HEK293 (cell line): ENCODE data around the gene SPTBN1.

ENCODE experiments used
- BCL11B ChIP-seq: fragments of 450-650 bp; formaldehyde crosslinking; IDR thresholded peaks from 2 replicates; pipeline ENCODE4 v1.5.1; 2016; ENCODE audit warnings: low read depth, missing biosample characterization, missing genetic modification characterization
- CTCF ChIP-seq: fragments of 450-650 bp; formaldehyde crosslinking; IDR thresholded peaks from 2 replicates; pipeline ENCODE4 v1.5.1; 2016; ENCODE audit warnings: missing biosample characterization, missing genetic modification characterization
- KLF10 ChIP-seq: fragments of 450-650 bp; IDR thresholded peaks from 2 replicates; pipeline ENCODE4 v1.5.1; 2018; ENCODE audit warnings: missing biosample characterization, mild to moderate bottlenecking, missing genetic modification characterization
- ZFP69B ChIP-seq: fragments of 450-650 bp; formaldehyde crosslinking; IDR thresholded peaks from 2 replicates; pipeline ENCODE4 v1.5.1; 2016; ENCODE audit warnings: missing biosample characterization, missing genetic modification characterization
- ZNF121 ChIP-seq: fragments of 450-650 bp; formaldehyde crosslinking; IDR thresholded peaks from 2 replicates; pipeline ENCODE4 v1.5.1; 2016; ENCODE audit warnings: missing biosample characterization, missing genetic modification characterization
- ZNF23 ChIP-seq: fragments of 450-650 bp; formaldehyde crosslinking; IDR thresholded peaks from 2 replicates; pipeline ENCODE4 v1.5.1; 2016; ENCODE audit warnings: missing biosample characterization, missing genetic modification characterization, borderline replicate concordance
- ZNF302 ChIP-seq: fragments of 450-650 bp; formaldehyde crosslinking; IDR thresholded peaks from 2 replicates; pipeline ENCODE4 v1.5.1; 2016; ENCODE audit warnings: missing biosample characterization, missing genetic modification characterization, low read depth
- ZNF324 ChIP-seq: fragments of 450-650 bp; formaldehyde crosslinking; IDR thresholded peaks from 2 replicates; pipeline ENCODE4 v1.5.1; 2016; ENCODE audit warnings: missing biosample characterization, missing genetic modification characterization
- ZNF747 ChIP-seq: fragments of 450-650 bp; formaldehyde crosslinking; IDR thresholded peaks from 2 replicates; pipeline ENCODE4 v1.5.1; 2016; ENCODE audit warnings: missing biosample characterization, missing genetic modification characterization
- ZNF776 ChIP-seq: fragments of 450-650 bp; formaldehyde crosslinking; IDR thresholded peaks from 2 replicates; pipeline ENCODE4 v1.5.0; 2017; ENCODE audit warnings: missing biosample characterization, missing genetic modification characterization, borderline replicate concordance

DNA sequence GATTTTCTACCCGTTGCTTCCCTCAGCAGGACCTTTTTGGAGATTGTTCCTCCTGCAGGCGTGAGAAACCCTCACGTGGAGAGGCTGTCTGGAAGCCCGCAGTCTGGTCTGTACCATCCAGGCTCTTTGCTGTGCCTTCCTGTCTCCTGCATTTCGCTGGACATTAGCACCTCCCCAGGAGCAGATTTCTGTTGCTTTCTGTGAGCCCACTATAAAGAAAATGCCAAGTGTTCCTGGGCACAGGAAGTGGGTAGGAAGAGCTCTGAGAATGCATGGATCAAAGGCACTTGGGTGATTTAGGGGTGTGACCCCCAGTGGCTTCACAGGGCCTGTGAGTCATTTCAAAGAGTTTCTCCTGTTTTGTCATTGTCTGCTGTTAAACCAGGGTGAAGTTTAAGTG is 27.3 kb downstream of the SPTBN1 start:
- TF ChIP-seq ZNF776 (tag by site-specific recombination) (no peak), ZNF121 (tag by site-specific recombination) (no peak), CTCF (no peak), KLF10 (tag by site-specific recombination) (no peak), ZNF324 (no peak), ZNF23 (tag by site-specific recombination) (no peak), BCL11B (tag by site-specific recombination) (no peak), ZFP69B (tag by site-specific recombination) (no peak), ZNF302 (no peak), ZNF747 (tag by site-specific recombination) (no peak)
